Lower leg skin (tissue), 4 donors: Measurements from ENCODE around the gene ZBTB32. TPM values are rescaled to one million over a fixed set of nuclear protein-coding genes. Genes with fewer than 3 reads are reported as not detected.
"Not testable (repeated sequence)": the region's sequence is repeated elsewhere in the genome, so short reads cannot be mapped to it uniquely, and the experiment has no call there.

Source experiments
- DNase-seq, 2 donors: peaks; one replicate each; pipeline ENCODE4 v3.0.0-alpha.2; 2019; ENCODE audit warnings: low spot score in 2 of 2
- H3K4me3 ChIP-seq: fragments of 200-600 bp; sonication (generic); 2 replicates; pipeline ENCODE4 v1.5.1; 2017; ENCODE audit warnings: mild to moderate bottlenecking, low read depth; ENCODE audit not compliant: poor library complexity, severe bottlenecking
- CTCF ChIP-seq, 3 donors: fragments of 450-650 bp; IDR thresholded peaks; one replicate each; pipeline ENCODE4 v1.5.1; 2016; ENCODE audit warnings: antibody characterized with exemption in 3 of 3, mild to moderate bottlenecking in 3 of 3, moderate library complexity in 2 of 3
- POLR2A ChIP-seq, 2 donors: fragments of 450-650 bp; IDR thresholded peaks; one replicate each; pipeline ENCODE4 v1.6.1; 2016 to 2017; ENCODE audit warnings: antibody characterized with exemption in 2 of 2, mild to moderate bottlenecking in 1 of 2, moderate library complexity in 1 of 2
- WGBS, 2 donors: methylation state at CpG; one replicate each; pipeline ENCODE4 v1.1.5; 2018; 5-methylcytosine and 5-hydroxymethylcytosine counted together
- intact Hi-C: fragments of 100-400 bp; cut with DNase I; formaldehyde crosslinking; loops from one replicate; pipeline ENCODE4 v1.15.0; 2023; ENCODE audit warnings: low total_unique reads
- total RNA-seq, 4 donors: library from RNA; depleted of rRNA; stranded (reverse); fragments of >200 nt; gene quantifications; one replicate each; pipeline ENCODE4 v1.1.0, GENCODE V29; 2016

Gene ZBTB32
- total RNA-seq, 4 donors from 2014 or later, result not detected

- 80 to 83% methylated on average over 17 of the region's 17 CpGs for WGBS, 2 donors
Measured at GRCh38 chr19:35720648-35721047, 16.3 kb downstream of the ZBTB32 start.

GRCh38 chr19:35721374-35721773 is 17.0 kb downstream of the ZBTB32 start:
- DNase-seq, result no peak
- intact Hi-C loops, result no loop called here
- no peak overlapping the region for H3K4me3 ChIP-seq
- WGBS, 2 donors, result 88 to 91% methylated on average over 16 of the region's 16 CpGs
- TF ChIP-seq POLR2A (IDR thresholded peaks at IDR 0.05), result no peak
- TF ChIP-seq CTCF (IDR thresholded peaks at IDR 0.05), result no peak

More at GRCh38 chr19:35720648-35721047, 16.3 kb downstream of the ZBTB32 start:
- DNase-seq, result no peak
- intact Hi-C loops, result no loop called here
- no peak overlapping the region for H3K4me3 ChIP-seq
- no peak for TF ChIP-seq CTCF (IDR thresholded peaks at IDR 0.05)
- no peak for TF ChIP-seq POLR2A (IDR thresholded peaks at IDR 0.05)

- no peak overlapping the region for H3K4me3 ChIP-seq
- DNase-seq, result no peak
- WGBS, 2 donors, result 93 to 94% methylated on average over 14 of the region's 14 CpGs
- intact Hi-C loops, result no loop called here
- TF ChIP-seq CTCF (IDR thresholded peaks at IDR 0.05) (no peak), POLR2A (IDR thresholded peaks at IDR 0.05) (no peak)
Measured at GRCh38 chr19:35722461-35722860, 18.1 kb downstream of the ZBTB32 start.

GRCh38 chr19:35722897-35723296 is 18.5 kb downstream of the ZBTB32 start:
- H3K4me3 ChIP-seq, result no peak overlapping the region
- intact Hi-C loops, result no loop called here
- WGBS, 2 donors, result 92 to 94% methylated on average over 16 of the region's 16 CpGs
- no peak for DNase-seq
- TF ChIP-seq POLR2A (IDR thresholded peaks at IDR 0.05), result no peak
- TF ChIP-seq CTCF (IDR thresholded peaks at IDR 0.05), result no peak

GRCh38 chr19:35723671-35724070 is 19.3 kb downstream of the ZBTB32 start:
- DNase-seq, result no peak
- WGBS, 2 donors, result 94 to 96% methylated on average over 20 to 24 of the region's 24 CpGs
- H3K4me3 ChIP-seq, result no peak overlapping the region
- TF ChIP-seq POLR2A (IDR thresholded peaks at IDR 0.05), result no peak
- TF ChIP-seq CTCF (IDR thresholded peaks at IDR 0.05), result no peak
- intact Hi-C loops, result no loop called here

GRCh38 chr19:35724132-35724531 is 19.8 kb downstream of the ZBTB32 start:
- WGBS, 2 donors, result 91 to 96% methylated on average over 7 of the region's 7 CpGs
- DNase-seq, H3K4me3 ChIP-seq, intact Hi-C loops: not testable (repeated sequence)
